Activated T-cell treated with anti-CD3 and anti-CD28 coated beads, Interleukin-2, amount 50 U/mL, for 4 hours (primary cell): ENCODE data around the gene WASF3. TPM values are rescaled to one million over a fixed set of nuclear protein-coding genes. Genes with fewer than 3 reads are reported as not detected.
A peak's percentile ranks its signal among the peaks of the same experiment; 100 is the strongest.

Source experiments
- ATAC-seq, 2 donors: fragments of 200-7000 bp; cut with Tn5 transposase; one replicate each; pipeline ENCODE4 v1.10.0; 2021
- DNase-seq: peaks from one replicate; pipeline ENCODE4 v3.0.0-alpha.2; 2020
- H3K27me3 Mint-ChIP-seq: one replicate; pipeline ENCODE4 v1.8.0; 2021; ENCODE audit warnings: low read depth, mixed read lengths
- H3K36me3 Mint-ChIP-seq: one replicate; pipeline ENCODE4 v1.8.0; 2022; ENCODE audit warnings: mixed read lengths; ENCODE audit not compliant: insufficient read depth
- H3K4me1 Mint-ChIP-seq: one replicate; pipeline ENCODE4 v1.8.0; 2021; ENCODE audit warnings: low read depth, mixed read lengths
- H3K4me3 Mint-ChIP-seq: one replicate; pipeline ENCODE4 v1.8.0; 2021; ENCODE audit warnings: mild to moderate bottlenecking, moderate library complexity, mixed read lengths
- H3K9me3 Mint-ChIP-seq: one replicate; pipeline ENCODE4 v1.8.0; 2021; ENCODE audit warnings: mixed read lengths
- total RNA-seq, 3 donors: library from RNA; stranded (reverse); gene quantifications; one replicate each; pipeline ENCODE4 v1.2.1, GENCODE V29; 2021

Gene WASF3
- total RNA-seq, 3 donors from 2014 or later = 0.14 to 0.33 (median 0.26) TPM

DNA sequence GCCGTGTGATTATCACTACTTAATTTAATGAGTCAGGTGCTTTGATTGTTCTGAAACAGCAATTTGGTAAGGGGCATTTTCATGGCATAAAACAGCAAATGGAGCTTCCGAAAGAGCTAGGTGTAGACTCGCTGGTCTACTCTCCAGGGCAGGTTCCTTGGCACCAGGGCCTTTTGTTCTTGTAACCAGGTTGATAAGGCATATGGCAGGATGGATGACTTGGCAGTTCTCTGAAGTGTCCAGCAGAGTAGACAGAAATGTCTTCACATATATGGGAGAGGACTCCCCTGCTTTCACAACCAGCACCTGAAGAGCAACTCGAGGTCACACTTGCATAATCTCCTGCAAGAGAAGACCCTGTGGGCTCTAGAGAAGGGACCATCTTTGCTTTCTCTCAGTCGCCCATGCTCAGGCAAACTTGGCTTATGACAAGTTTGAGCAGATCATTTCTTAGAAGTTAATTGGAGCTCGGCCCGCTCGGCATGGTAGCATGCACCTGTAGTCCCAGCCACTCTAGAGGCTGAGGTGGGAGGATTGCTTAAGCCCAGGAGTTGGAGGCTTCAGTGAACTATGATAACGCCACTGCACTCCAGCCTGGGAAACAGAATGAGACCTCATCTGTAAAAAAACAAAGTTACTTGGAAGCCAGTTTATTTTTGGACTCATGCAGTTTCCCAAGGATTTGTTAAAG lies 23.3 kb upstream of the WASF3 start:
- DNase-seq = no peak
- ATAC-seq = no peak
- peaks cover 16% of the 10 kb centered on the region for H3K27me3 Mint-ChIP-seq
- H3K9me3 Mint-ChIP-seq = no peaks in the 10 kb centered on the region
- H3K4me3 Mint-ChIP-seq = no peak overlapping the region
- H3K36me3 Mint-ChIP-seq = no peaks in the 10 kb centered on the region
- no peaks in the 10 kb centered on the region for H3K4me1 Mint-ChIP-seq

DNA sequence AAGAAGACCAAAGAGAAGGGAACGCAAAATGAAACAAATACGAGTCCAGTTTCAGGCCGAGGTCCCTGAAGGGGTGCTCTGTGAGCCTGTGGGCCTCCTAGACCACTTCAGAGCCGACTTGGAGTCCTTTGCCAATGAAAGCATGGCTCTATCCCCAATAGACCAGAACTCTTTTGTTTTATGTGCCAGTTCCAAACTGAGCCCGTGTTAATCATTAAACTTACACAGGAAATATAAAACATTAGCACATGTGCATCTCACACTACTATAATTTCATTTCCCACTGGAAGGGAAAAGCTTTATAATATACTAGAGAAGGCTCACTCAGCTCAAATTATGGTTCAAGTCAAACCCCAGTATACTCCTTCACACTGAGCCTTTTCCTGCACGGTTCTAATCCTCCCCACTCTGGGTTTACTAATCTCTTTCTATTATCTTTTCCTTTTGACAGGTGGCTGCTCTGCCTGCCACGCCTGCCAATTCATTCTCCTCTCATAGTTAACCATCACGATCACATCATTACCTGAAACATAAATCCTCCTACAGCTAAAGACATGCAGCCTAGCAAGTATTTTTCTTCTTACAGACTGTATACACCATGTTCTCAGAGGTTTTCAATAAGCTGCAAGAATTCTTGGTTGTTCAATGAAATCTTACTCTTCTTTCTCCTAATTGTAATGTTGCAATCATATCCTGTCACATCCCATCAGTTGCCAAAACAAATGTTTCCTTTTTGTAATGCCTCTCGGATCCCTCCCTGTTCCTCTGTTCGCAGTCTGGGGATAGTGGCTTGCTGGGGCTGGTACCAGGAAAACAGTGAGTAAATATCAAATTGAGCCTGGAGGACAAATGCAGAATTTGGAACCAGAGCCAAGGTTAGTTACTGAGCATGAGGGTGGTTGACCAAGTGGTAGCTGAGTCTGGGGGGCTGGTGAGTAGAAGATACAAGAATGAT lies 18.8 kb upstream of the WASF3 start:
- no peak for ATAC-seq
- no peak for DNase-seq
- no peaks in the 10 kb centered on the region for H3K4me1 Mint-ChIP-seq
- H3K4me3 Mint-ChIP-seq = no peak overlapping the region
- no peaks in the 10 kb centered on the region for H3K36me3 Mint-ChIP-seq
- H3K9me3 Mint-ChIP-seq = no peaks in the 10 kb centered on the region
- peaks cover 11% of the 10 kb centered on the region for H3K27me3 Mint-ChIP-seq

DNA sequence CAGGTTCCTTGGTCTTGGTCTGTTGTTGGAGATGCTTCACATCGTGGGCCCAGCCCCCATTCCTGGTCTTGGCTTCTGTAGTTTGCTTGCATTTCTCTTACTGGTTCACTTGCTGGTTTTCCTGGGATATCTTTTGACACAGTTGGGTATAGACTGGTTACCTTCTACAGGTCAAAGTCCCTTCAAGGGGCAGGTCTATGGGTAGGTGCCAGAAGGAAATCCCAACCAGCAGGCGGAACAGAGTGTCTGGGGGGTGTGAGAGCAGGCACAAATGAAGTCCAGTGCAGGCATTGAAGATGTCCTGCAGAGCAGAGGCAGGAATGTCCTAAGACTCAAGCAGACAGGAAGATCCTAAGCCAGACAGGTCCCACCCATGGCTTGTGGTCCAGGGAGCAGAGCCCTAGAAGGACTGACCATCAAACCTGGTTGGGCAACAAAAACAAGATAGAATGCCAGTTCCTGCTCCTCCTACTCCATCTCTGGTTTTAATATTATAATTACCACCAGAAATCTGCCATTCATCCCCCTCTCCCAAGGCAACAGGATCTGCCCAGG lies 17.7 kb upstream of the WASF3 start:
- no peak for ATAC-seq
- H3K9me3 Mint-ChIP-seq = no peaks in the 10 kb centered on the region

DNA sequence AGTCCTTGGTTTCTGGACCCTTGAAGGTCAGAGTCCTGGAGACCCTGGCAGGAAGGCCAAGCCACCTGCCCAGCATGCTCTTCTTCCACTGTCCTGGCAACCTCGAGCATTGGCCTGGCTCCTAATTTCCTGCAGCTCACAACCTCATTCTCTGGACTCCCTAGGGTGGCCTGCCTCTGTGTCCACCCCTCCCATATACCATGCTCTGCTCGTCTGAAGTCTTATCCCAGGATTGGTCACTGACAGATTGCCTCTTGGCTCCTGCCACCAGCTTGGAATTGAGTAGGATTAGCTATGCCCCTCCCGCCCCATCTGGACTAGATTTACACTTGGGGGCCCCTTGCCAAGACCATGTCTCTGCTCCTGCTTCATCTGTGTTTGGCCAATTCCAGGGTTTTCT lies 17.1 kb upstream of the WASF3 start:
- no peak overlapping the region for H3K4me3 Mint-ChIP-seq
- no peaks in the 10 kb centered on the region for H3K4me1 Mint-ChIP-seq
- ATAC-seq = no peak
- no peak for DNase-seq
- peaks cover 11% of the 10 kb centered on the region for H3K27me3 Mint-ChIP-seq
- H3K9me3 Mint-ChIP-seq = no peaks in the 10 kb centered on the region
- no peaks in the 10 kb centered on the region for H3K36me3 Mint-ChIP-seq

More for the DNA sequence above, 17.7 kb upstream of the WASF3 start:
- H3K4me3 Mint-ChIP-seq = no peak overlapping the region
- DNase-seq = no peak
- no peaks in the 10 kb centered on the region for H3K4me1 Mint-ChIP-seq
- H3K27me3 Mint-ChIP-seq = peaks cover 11% of the 10 kb centered on the region
- H3K36me3 Mint-ChIP-seq = no peaks in the 10 kb centered on the region

DNA sequence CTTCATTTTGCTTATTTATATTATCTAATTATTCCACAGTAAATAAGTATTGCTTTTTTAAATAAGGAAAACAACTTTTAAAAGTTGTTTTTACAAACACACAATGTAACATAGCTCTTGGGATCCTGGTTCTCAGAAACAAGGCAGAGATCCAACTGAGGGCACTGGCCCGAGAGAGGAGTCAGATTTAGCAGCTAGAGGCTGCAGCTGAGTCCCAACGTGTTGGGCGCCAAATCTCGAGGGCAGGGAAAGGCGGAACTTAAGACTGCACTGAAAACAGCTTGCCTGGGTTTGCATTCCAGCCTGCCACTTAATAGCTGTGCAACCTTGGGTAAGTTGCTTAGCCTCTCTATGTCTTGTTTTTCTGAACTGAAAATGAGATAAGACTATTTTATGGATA lies 16.4 kb upstream of the WASF3 start:
- no peak for ATAC-seq
- no peaks in the 10 kb centered on the region for H3K9me3 Mint-ChIP-seq
- no peak overlapping the region for H3K4me3 Mint-ChIP-seq
- peaks cover 13% of the 10 kb centered on the region for H3K27me3 Mint-ChIP-seq
- H3K4me1 Mint-ChIP-seq = no peaks in the 10 kb centered on the region
- H3K36me3 Mint-ChIP-seq = no peaks in the 10 kb centered on the region
- DNase-seq = no peak

DNA sequence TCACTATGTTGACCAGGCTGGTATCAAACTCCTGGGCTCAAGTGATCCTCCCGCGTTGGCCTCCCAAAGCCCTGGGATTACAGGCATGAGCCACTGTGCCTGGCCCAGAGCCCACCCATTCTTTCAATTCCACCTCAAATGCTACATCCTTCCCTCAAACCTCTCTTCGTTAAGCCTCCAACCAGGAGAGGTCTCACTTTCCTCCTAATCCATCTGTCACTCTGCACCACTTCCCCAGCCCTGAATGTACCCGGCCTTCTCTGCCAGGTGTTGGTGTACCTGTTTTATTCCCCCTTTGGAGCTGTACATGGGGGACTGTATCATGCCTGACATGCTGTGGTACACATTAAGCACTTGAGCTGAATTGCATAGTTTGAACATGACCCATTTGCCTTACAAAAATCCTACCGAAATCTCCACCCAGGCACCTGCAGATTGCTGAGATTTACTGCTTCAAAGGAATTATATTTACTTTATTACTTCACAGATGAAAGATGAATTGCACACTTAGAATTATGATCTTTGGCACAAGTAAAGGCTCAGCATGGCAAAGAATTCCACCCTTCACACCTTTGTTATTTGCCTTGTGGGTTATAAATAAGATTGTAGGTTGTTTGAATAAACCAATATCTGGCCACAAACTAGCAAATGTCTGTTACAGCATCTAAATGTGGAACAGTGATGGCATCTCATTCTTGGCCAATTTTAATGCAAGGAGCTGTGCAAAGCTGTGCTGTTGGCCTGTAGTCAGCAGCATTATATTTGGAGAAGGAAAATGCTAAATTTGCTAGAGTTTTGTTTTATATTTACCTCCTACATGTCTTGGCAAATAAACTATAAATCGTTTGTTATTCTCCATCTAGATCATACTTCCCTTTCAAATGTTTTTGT lies 15.6 kb upstream of the WASF3 start:
- Mint-ChIP-seq H3K36me3 (no peaks in the 10 kb centered on the region), H3K4me3 (no peak overlapping the region), H3K4me1 (no peaks in the 10 kb centered on the region), H3K9me3 (no peaks in the 10 kb centered on the region), H3K27me3 (peaks cover 13% of the 10 kb centered on the region)
- ATAC-seq = no peak
- no peak for DNase-seq

DNA sequence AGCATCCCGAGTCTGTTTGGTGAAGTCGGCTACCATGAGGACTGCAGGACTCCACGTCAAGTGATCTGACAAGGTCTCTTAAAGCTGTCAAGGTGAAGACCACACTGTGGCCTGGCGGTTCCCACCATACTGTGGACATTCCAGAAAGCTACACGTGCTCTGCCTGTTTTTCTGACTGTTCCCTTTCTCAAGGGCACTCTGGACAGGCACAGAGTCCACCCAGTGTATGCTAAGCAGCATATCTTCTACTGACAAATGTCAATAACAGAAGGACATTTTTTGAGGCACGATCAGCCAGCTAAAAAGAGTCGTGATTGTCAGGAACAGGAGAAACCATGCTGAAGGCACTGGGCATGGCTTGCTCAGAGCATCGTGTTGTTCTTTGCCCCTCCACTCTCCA lies 12.8 kb upstream of the WASF3 start:
- Mint-ChIP-seq H3K27me3 (peaks cover 13% of the 10 kb centered on the region), H3K4me3 (no peak overlapping the region), H3K36me3 (no peaks in the 10 kb centered on the region), H3K9me3 (no peaks in the 10 kb centered on the region), H3K4me1 (no peaks in the 10 kb centered on the region)
- no peak for ATAC-seq
- no peak for DNase-seq

DNA sequence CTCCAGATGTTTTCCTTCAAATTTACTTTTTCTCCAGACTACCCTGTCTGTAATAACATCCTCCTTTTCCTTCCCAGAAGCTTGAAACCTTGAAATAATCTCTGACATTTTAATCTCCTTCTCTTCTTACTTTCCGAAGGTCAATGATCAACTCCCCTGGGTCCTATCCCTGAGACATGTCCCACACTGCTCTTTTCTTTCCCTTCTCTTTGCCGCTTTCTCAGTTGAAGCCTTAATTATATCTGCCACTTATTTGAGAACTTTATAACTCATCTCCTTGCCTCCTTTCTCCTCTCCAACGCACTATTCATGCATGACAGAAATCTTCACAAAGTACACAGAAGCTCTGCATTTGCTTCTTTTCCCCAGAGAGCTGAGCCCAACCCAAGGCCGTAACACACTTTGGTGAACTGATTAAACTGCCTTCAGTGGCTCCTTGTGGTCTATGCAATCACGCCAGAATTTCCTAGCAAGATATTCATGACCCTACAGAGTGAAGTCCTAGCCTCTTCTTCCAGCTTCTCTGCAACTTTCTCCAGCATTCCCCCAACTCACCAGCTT lies 9.2 kb upstream of the WASF3 start:
- no peak for DNase-seq
- no peak overlapping the region for H3K4me3 Mint-ChIP-seq

DNA sequence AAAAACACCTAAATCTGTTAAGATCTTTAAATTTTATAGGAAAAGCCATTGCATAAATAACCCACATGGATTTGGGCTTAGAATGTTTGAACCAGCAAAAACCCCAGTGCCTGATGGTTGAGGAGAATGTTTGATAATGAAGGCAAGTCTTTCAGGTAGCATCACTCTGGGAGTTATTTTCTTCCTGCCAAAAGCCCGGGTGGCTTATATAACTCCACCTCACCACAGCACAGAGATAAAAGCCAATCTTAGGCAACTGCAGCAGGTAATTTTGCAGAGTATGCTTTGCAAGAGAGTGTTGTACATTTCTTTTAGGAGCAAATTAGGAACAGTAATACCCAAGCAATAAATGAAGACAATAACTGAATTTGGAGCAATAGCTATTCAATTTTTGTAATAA lies 7.8 kb upstream of the WASF3 start:
- H3K4me1 Mint-ChIP-seq = no peaks in the 10 kb centered on the region
- no peak for ATAC-seq
- no peak for DNase-seq
- H3K36me3 Mint-ChIP-seq = no peaks in the 10 kb centered on the region
- H3K4me3 Mint-ChIP-seq = no peak overlapping the region
- H3K9me3 Mint-ChIP-seq = no peaks in the 10 kb centered on the region
- H3K27me3 Mint-ChIP-seq = peaks cover 23% of the 10 kb centered on the region

More for the DNA sequence above, 9.2 kb upstream of the WASF3 start:
- no peaks in the 10 kb centered on the region for H3K9me3 Mint-ChIP-seq
- no peaks in the 10 kb centered on the region for H3K36me3 Mint-ChIP-seq
- no peaks in the 10 kb centered on the region for H3K4me1 Mint-ChIP-seq
- ATAC-seq = no peak
- peaks cover 19% of the 10 kb centered on the region for H3K27me3 Mint-ChIP-seq

DNA sequence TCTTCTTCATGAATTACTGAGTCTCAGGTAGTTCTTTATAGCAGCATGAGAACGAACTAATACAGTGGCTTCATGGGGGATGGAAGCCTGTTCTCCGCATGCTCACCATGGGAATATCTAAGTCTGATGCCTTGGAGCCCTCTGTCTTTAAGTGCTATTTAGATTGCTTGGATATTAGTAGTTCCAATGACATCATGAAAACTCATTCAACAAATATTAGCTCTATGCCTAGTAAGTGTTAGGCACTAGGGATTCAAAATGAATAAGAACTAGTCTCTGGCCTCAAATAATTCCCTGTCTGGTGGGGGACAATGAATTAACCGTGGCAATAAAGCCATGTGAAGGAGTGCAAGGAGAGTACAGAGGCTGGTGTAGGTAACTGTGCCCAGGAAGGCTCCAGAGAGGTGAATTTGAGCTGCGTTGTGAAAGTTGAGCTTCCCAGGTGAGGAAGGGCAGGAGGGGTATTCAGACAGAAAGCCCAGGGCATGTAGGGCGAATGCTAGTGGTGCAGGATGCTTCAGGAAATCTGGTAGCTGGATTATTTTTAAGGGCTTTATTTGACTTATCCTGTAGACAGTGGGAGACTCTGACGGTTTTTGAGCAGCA lies 6.1 kb upstream of the WASF3 start:
- H3K9me3 Mint-ChIP-seq = peaks cover 5% of the 10 kb centered on the region

DNA sequence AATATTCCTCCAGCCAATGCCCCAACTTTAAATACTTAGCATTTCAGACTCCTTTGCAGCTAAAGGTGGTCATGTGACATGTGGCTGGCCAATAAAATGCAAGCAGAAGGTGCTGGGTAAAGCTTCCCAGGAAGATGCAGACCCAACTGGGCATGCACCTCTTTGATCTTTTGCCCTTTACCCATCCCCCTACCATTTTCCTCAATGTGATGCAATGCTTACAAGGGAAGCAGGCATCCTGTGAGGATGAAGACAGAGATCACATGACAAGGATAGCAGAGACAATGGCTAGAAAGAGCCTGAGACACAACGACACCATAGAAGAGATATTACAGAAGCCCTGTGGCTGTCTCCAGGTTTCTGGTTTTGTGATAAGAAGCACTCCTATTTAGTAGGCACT lies 2.1 kb upstream of the WASF3 start:
- no peak overlapping the region for H3K4me3 Mint-ChIP-seq
- ATAC-seq (no peak), DNase-seq (no peak)
- peaks cover 58% of the 10 kb centered on the region for H3K27me3 Mint-ChIP-seq
- peaks cover 12% of the 10 kb centered on the region for H3K4me1 Mint-ChIP-seq
- peaks cover 5% of the 10 kb centered on the region for H3K9me3 Mint-ChIP-seq
- no peaks in the 10 kb centered on the region for H3K36me3 Mint-ChIP-seq

More for the DNA sequence above, 6.1 kb upstream of the WASF3 start:
- no peaks in the 10 kb centered on the region for H3K4me1 Mint-ChIP-seq
- no peak for DNase-seq
- peaks cover 36% of the 10 kb centered on the region for H3K27me3 Mint-ChIP-seq
- ATAC-seq = no peak
- H3K4me3 Mint-ChIP-seq = no peak overlapping the region
- no peaks in the 10 kb centered on the region for H3K36me3 Mint-ChIP-seq

DNA sequence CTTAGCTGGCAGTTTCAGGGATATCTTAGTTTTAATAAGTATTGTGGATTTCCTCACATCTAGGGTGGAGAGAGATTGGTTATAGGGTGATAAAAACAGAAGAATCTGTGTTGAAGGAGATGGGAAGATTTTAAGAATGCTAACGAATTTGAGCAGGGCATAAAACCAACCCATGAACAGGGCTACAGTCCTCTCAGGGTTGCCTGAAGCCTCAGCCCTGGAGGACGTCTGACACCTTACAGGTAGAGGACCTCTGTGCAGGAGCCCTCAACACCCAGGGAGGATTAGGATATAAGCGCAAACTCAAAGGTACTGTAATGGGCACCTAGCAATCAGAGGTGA lies 461 bp upstream of the WASF3 start:
- peak; percentile 25 to 38 for ATAC-seq
- DNase-seq = no peak
- H3K4me1 Mint-ChIP-seq = peaks cover 12% of the 10 kb centered on the region
- H3K4me3 Mint-ChIP-seq = peak overlapping the region; percentile 29
- H3K36me3 Mint-ChIP-seq = no peaks in the 10 kb centered on the region
- H3K27me3 Mint-ChIP-seq = peaks cover 46% of the 10 kb centered on the region
- peaks cover 5% of the 10 kb centered on the region for H3K9me3 Mint-ChIP-seq

DNA sequence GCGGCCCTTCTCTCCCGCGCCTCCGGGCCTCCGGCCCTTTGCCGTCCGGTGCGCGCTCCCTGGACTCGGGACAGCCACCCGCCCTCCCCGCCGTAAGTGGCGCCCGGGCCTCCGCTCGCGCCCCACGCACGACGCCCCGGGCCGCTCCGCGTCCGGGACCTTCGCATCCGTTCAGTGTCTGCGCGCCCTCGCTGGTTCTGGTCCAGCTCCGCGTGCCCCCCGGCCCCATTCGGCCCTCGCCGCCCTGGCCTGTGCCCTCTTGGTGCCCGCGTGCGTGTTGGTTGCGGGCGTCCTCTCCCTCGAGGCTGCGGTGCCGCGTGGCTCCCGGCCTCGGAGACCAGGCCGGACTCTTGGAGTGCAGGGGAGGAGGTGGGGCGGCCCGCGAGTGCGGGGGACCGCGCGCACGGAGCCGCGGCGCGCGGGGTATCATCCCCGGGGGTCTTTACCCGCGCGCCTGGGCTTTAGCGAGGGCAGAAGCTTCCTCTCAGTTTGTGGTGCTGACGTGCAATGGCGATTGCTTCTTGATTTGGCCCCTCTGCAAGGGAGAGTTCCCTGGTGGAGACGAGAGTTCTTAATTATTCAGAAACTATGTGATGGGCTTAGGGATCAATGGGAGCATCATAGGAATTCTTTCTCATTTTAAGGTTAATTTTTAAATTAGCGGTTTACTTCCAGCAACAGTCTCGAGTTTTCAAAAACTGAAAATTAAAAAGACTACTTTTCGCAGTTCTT lies 757 bp downstream of the WASF3 start:
- no peaks in the 10 kb centered on the region for H3K36me3 Mint-ChIP-seq
- H3K27me3 Mint-ChIP-seq = peaks cover 46% of the 10 kb centered on the region
- peaks cover 12% of the 10 kb centered on the region for H3K4me1 Mint-ChIP-seq
- H3K4me3 Mint-ChIP-seq = peak overlapping the region; percentile 47
- DNase-seq = no peak
- peaks cover 5% of the 10 kb centered on the region for H3K9me3 Mint-ChIP-seq
- peak; percentile 23 to 25 for ATAC-seq
